Ascending aorta (tissue), 2 donors: ENCODE data around the gene RDH16. TPM values are rescaled to one million over a fixed set of nuclear protein-coding genes. Genes with fewer than 3 reads are reported as not detected.
"Not testable (repeated sequence)": the region's sequence is repeated elsewhere in the genome, so short reads cannot be mapped to it uniquely, and the experiment has no call there.

Experiments used
- DNase-seq, 2 donors: peaks; one replicate each; pipeline ENCODE4 v3.0.0-alpha.2; 2019; ENCODE audit warnings: low spot score in 2 of 2
- H3K27ac ChIP-seq, 2 donors: fragments of 200-600 bp; sonication (generic); one replicate each; pipeline ENCODE4 v1.5.1; 2016 to 2017; ENCODE audit warnings: mild to moderate bottlenecking in 1 of 2
- H3K27me3 ChIP-seq: fragments of 200-600 bp; sonication (generic); one replicate; pipeline ENCODE4 v1.5.1; 2017
- H3K36me3 ChIP-seq, 2 donors: fragments of 200-600 bp; sonication (generic); one replicate each; pipeline ENCODE4 v1.5.1; 2016
- H3K4me1 ChIP-seq, 2 donors: fragments of 200-600 bp; sonication (generic); one replicate each; pipeline ENCODE4 v1.5.1; 2016 to 2017; ENCODE audit warnings: mild to moderate bottlenecking in 1 of 2
- H3K4me3 ChIP-seq, 2 donors: fragments of 200-600 bp; sonication (generic); one replicate each; pipeline ENCODE4 v1.5.1; 2016 to 2017; ENCODE audit warnings: mild to moderate bottlenecking in 1 of 2
- H3K9me3 ChIP-seq, 2 donors: fragments of 200-600 bp; sonication (generic); one replicate each; pipeline ENCODE4 v1.5.1; 2016
- intact Hi-C: fragments of 100-400 bp; cut with DNase I; formaldehyde crosslinking; loops from one replicate; pipeline ENCODE4 v1.15.1; 2023
- total RNA-seq: library from RNA; depleted of rRNA; stranded (reverse); fragments of >200 nt; gene quantifications from one replicate; pipeline ENCODE4 v1.1.0, GENCODE V29; 2016
- TF ChIP-seq, protein P1 (sequence below), 3 experiments: fragments of 200-600 bp in 2 of 3; fragments of 450-650 bp in 1 of 3; sonication (generic) in 2 of 3; IDR thresholded peaks; one replicate each; pipeline ENCODE4 v1.5.1; 2016 to 2019; ENCODE audit warnings: antibody characterized with exemption in 3 of 3, mild to moderate bottlenecking in 1 of 3, moderate library complexity in 1 of 3

Gene RDH16
- total RNA-seq, 1 donor from 2014 or later = 5.6 TPM

DNA sequence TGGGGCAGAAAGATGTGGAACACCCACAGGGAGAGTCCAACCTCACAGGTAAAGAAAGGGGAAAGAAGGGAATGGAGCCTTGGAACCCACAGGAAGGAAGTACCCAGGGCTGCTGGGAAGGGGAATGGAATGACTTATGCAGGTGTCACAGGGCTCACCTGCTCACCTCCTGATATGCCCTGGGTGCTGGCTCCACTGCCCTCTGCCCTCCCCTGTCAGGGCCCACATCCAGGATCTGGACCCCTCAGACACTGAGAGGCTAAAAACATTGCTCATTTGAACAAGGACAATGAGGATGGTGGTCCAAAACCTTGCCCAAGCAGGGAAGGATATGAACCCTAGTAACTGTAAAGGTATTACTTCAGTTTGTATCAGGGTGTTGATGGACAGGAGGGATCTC lies 29.6 kb upstream of the RDH16 start:
- intact Hi-C loops = loop anchor here (1.0 kb wide), 1 partner anchor 230 kb away; no protein-coding TSS in a partner anchor
- Histone ChIP-seq H3K9me3 (no peaks in the 10 kb centered on the region), H3K27ac (no peak overlapping the region), H3K4me1 (no peaks in the 10 kb centered on the region), H3K36me3 (no peaks in the 10 kb centered on the region), H3K4me3 (no peak overlapping the region), H3K27me3 (no peaks in the 10 kb centered on the region)
- TF ChIP-seq, protein P1, sequence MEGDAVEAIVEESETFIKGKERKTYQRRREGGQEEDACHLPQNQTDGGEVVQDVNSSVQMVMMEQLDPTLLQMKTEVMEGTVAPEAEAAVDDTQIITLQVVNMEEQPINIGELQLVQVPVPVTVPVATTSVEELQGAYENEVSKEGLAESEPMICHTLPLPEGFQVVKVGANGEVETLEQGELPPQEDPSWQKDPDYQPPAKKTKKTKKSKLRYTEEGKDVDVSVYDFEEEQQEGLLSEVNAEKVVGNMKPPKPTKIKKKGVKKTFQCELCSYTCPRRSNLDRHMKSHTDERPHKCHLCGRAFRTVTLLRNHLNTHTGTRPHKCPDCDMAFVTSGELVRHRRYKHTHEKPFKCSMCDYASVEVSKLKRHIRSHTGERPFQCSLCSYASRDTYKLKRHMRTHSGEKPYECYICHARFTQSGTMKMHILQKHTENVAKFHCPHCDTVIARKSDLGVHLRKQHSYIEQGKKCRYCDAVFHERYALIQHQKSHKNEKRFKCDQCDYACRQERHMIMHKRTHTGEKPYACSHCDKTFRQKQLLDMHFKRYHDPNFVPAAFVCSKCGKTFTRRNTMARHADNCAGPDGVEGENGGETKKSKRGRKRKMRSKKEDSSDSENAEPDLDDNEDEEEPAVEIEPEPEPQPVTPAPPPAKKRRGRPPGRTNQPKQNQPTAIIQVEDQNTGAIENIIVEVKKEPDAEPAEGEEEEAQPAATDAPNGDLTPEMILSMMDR (IDR thresholded peaks at IDR 0.05) = no peak
- no peak for DNase-seq

DNA sequence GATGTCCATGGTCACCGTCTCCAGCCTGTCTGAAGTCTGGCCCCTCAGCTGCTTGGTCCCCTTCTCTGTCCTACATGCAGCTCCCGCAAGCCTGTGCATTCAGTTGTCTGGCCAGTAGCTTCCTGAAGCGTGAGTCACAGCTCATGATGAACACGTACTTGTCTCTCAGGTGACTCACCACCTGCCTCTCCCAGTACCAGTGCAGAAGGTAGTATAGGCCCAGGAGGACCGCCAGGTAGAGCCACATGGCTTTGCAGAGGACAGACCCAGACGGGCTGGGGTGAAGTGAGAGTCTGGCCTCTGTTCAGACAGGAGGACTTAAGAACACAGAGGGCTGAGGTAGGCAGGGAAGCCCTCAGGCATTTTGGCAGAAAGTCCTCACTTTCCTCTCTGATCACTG lies 28.3 kb upstream of the RDH16 start:
- H3K27me3 ChIP-seq, H3K27ac ChIP-seq, DNase-seq, intact Hi-C loops, H3K4me3 ChIP-seq, H3K36me3 ChIP-seq, H3K4me1 ChIP-seq, H3K9me3 ChIP-seq: not testable (repeated sequence)

DNA sequence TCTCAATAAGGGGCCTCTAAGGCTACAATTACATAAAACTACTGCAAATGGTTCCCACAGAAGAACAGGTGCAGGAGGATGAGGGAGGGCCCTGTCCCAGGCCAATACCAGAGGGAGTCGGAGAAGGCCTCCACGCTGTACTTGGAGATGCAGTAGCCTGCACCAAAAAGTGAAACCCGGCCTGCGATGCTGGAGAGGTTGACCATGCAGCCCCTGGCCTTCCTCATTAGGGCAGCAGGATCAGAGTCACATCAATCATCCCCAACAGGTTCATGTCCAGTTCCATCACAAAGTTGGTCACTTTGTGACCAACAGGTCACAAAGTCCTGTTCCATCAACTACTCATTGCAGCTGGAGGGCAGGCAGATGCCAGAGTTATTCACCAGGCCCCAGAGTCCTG lies 26.0 kb upstream of the RDH16 start:
- Histone ChIP-seq H3K4me3 (no peak overlapping the region), H3K27ac (no peak overlapping the region), H3K27me3 (no peaks in the 10 kb centered on the region), H3K9me3 (no peaks in the 10 kb centered on the region), H3K4me1 (no peaks in the 10 kb centered on the region), H3K36me3 (no peaks in the 10 kb centered on the region)
- TF ChIP-seq, protein P1 (IDR thresholded peaks at IDR 0.05) = no peak
- DNase-seq = no peak
- intact Hi-C loops = no loop called here

DNA sequence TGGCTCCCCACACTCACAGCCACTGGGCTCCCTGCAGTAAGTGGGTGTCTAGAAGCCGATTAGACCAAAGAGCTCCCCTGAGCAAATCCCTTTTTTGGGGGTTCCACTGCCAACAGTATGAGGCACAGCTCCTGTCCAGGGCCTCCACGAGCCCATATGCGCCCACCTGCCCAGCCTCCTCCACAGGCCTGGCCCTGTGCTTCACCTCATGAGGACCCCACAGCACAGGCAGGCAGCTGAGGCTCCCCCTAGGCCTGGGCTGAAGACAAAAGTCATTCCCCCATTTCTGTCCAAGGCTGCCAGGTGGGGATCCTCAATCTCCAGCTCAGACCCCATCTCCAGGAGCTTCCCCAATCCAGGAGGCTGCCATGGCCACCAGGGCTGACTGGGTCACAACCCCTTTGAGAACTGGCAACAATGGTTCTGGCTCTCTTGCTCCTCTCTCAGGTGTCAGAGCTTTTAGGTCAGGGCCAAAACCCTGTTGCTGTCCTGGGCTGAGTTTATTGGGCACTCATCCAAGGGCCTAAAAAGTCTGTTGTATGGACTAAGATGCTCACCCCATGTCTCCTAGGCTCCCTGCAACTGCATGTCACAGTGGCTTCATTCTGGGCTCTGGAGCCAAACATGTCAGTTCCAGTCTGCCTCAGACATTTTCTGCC lies 25.3 kb upstream of the RDH16 start:
- H3K36me3 ChIP-seq, H3K27ac ChIP-seq, DNase-seq, H3K27me3 ChIP-seq, H3K4me3 ChIP-seq, intact Hi-C loops, H3K4me1 ChIP-seq, H3K9me3 ChIP-seq: not testable (repeated sequence)

DNA sequence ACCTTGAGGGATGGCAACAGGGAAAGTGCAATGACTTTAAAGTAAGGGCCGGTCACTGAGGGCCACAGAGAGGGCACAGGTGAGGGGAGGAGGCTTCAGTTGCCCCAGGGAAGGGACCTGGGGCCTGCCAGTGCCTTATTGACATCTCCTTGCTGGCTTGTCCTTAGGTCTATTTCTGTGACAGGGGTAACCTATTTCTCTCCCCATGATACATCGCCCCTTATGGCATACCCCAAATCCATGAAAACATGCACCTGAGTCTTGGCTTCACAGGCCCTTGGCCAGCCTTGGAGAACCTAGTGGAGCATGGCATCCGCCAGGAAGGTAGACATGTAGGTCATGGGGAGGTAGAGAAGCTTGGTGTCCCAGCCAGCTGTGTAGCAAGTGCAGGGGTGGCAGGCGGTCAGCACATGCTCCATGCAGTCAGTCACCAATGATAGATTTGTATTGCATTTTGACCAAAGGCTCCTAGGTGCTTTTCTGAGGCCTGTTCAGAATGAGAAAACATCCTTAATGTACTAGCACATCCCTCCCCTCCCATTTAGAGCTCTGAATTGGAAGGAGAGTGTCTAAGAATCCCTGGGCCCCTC lies 23.6 kb upstream of the RDH16 start:
- H3K9me3 ChIP-seq = no peaks in the 10 kb centered on the region
- H3K36me3 ChIP-seq = no peaks in the 10 kb centered on the region
- H3K27me3 ChIP-seq = no peaks in the 10 kb centered on the region
- TF ChIP-seq, protein P1 (IDR thresholded peaks at IDR 0.05) = no peak
- intact Hi-C loops = no loop called here
- DNase-seq = no peak
- H3K27ac ChIP-seq = no peak overlapping the region
- H3K4me3 ChIP-seq = no peak overlapping the region
- H3K4me1 ChIP-seq = no peaks in the 10 kb centered on the region

DNA sequence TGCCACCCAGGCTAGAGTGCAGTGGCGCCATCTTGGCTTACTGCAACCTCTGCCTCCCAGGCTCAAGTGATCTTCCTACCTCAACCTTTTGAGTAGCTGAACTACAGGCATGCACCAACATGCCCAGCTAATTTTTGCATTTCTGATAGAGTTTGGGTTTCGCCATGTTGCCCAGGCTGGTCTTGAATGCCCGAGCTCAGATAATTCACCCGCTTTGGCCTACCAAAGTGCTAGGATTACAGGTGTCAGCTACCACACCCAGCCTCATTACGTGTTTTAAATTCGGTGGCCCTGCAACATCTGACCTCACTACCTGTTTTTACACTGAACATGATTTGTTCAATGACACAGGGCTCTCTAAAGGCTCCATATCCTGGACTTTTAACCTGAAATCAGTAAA lies 22.9 kb upstream of the RDH16 start:
- Histone ChIP-seq H3K27me3 (no peaks in the 10 kb centered on the region), H3K9me3 (no peaks in the 10 kb centered on the region), H3K27ac (no peak overlapping the region), H3K4me3 (no peak overlapping the region), H3K4me1 (no peaks in the 10 kb centered on the region), H3K36me3 (no peaks in the 10 kb centered on the region)
- no peak for DNase-seq
- intact Hi-C loops = no loop called here
- TF ChIP-seq, protein P1 (IDR thresholded peaks at IDR 0.05) = no peak
